ENCODE results near the gene DNM3.

DNM3 gene

DNA sequence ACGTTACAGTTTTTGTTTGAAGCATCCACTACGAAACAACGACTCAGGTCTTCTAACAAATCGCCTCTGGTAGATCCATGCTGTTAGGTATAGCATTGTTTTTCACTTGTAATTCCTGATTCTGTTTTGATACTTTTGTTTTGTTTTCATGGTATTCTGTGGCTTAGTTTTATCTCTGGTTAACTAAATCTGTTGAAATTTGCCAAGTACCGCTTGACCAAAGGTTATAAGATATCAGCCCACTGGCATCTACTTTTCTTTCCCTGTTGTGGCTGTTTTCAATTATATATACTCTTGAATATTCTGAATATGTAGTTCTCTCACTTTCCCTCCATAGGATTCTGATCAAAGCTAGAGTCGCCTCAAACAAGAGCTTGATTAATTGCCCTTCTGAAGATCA, 304.4 kb downstream of the DNM3 start:
- no peak for DNase-seq

DNA sequence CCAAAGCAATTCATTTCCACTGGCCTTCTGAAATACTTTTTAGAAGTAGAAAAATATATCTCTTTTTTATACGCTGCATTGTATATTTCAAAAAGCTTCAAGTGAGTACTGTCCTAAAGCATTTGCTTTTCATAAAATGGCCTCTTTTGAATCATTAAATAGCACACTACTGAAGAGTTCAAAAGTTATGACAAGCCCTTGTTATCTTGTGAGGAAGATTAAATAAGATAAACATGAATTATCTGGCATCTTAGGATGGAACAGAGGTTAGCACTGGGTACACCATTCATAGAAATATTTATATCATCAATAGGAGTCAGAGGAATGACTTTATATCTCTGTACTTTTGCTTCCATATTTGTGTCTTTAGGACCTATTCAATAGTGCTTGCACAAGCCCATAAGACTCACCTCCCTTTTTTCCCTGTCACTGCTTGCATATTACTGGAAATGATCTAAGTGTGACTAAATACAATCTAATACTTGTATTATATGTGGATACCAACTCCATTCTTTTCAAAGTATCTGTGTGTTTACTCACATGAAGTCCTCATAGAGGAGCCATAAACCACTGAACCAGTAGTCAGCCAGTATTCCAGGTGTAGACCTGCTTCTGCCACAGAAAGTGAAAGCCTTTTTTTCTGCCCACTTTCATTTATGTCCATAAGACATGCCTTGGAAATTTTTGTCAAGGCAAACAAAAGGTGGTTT, 305.0 kb downstream of the DNM3 start:
- no peak for DNase-seq

DNA sequence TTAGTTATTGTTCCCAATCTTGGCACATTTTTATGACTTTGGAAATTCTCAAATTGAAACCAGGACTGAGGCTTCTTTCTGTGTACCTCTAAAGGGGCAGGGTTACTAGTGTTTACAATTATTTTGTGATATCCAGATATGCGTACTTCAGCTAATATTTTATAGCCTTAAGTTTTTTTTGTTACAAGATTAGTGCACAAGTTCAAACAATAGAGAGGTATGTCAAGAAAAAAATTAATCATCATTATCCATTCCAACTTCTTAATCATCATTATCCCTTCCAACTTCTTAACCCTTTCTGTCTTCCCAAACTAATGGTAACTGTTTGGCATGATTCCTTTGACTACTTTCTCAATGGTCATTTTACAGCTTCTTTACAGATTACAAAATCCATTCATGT, 306.2 kb downstream of the DNM3 start:
- no peak for DNase-seq

DNA sequence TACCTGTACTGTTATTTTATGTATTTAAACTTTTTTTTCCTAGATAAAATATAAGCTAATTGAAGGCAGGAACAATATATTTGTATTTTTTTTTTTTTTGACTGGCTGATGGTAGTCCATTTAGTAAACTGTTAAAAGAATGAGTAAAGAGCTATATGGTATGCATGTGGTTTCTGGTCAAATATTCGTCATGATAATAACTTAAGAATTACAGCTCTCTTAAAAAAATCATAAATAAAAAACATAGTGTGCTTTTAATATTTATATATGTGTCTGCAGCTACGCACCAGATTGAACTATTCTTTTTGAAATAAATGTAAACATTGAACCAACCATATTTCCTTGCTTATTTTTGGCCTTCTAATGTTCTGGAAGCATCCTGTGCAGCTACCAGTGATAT, 306.9 kb downstream of the DNM3 start:
- DNase-seq: no peak

DNA sequence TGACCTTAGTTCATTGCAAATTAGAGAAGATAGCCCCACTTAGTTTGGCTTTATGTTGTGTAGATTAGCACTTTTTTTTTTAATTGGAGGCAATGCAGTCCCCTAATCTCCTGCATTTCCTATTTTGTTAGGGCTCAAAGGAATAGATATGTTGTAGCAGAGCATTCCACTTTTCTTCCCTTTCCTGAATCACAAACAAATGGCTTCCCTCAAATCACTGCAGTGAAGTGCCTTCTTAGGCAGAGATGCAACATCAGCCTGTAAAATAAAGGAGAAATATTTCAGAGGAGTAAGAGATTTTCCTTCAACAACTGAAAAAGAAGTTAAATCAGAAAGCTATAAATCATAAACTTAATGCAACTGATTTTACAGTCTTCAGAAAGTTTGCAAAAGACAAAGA, 307.4 kb downstream of the DNM3 start:
- DNase-seq: no peak

DNA sequence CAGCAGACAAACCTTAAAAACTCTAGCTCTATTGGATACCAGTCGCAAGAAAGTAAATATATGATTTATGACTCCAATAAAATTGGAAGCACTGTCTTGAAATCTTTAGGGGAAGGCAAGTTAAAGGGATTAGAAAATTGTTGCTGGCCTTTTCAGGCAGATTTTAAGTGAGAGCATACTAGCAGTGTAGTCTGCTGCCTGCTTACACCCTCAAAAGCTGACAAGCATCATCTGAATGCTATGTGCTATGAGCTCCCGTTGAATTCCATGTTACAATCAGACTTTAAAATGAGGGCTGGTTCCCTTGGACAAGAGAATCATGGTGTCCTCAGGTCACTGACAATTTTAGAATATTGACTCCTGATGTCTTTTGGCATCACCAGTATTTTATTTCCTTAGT, 308.0 kb downstream of the DNM3 start:
- DNase-seq: no peak

DNA sequence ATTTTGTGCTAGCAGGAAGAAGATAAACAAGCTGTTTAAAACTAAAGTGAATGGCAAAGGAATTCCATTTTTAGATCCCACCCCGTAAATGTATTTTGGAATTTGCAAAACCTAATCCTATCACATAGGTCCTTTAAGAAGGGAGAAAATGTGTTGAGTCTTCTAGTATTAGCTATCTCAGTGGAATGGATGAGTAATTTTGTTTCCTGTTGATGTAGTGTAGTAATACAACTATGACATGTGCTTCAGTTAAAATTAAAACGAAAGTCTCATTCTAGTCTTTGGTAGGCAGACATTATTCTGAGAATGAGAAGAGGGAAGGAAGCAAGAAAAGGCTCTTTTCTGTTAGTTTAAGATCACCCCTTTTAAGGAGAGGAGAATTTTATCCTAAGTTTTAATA, 313.3 kb downstream of the DNM3 start:
- DNase-seq: no peak

DNA sequence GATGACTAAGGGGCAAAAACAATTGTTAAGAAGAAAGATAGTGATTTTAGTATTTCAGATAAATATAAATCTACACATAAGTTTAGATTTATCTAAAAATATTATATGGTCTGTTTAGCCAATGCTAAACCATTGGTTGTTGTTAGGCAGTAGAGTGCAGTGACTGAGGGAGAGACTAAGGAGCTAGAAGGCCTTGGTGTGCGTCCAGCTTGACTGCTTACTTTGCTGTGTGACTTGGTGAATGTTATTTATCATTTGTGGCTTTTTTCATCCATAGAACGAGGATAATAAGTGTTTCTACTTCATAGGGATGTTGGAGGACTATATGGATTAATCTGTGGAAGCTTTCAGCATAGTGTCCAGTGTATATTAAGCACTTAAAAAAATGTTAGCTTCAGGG, 314.5 kb downstream of the DNM3 start:
- no peak for DNase-seq

DNA sequence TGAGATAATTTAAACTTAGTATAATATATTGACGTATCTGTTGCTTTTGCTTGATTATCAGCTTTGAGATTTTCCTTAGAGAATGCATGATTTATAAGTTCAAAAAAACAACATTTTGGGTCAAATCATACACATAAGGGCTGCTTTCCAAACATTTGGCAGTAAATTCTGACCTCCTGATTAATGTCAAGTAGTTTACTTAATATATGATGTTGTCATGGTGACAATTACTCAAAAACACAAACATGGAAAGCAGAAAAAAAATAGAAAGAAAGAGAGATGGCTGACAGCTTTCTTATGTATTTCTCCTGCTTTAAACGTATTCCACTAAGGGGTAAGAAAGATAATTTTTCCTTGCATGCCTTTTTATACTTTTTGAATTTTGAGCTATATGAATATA, 320.9 kb downstream of the DNM3 start:
- DNase-seq: no peak

DNA sequence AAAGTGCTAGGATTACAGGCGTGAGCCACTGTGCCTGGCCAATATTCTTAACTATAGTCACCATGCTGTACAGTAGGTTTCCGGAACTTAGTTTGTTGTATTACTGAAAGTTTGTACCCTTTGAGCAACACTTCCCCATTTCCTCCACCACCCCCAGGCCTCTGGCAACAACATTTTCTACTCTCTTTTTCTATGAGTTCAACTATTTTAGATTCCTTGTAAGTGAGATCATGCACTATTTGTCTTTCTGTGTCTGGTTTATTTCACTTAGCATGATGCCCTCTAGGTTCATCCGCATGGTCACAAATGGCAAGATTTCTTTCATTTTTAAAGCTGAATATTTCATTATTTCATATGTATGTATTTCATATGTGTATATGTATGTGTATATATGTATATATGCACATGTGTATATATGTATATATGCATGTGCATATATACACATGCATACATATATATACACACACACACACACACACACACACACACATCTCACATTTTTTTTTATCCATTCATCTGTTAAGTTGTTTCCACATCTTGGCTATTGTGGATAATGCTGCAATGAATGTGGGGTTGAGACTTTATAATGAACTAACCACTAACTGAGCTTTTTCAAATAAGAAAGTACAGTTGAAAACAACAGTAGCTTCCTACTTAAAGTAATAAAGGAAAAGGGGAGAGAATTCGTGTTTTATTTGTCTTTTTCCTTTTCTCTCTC, 322.4 kb downstream of the DNM3 start:
- no peak for DNase-seq

DNA sequence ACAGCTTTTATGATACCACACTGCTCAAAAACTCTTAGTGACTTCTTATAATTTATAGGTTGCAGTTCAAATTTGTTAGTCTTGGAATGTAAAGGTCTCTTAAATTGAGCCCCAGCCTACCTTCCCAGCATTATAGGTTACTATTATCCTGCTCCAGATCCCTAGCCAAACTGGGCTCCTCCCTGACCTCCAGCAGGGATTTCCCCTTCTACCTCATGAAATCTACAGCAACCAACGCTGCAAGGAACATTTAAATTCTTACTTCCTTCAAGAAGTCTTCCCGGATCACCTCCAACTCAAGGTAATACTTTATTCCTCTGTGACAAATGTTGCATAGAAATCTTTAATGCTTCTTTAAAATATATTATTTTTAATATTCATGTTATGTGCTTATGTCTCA, 324.1 kb downstream of the DNM3 start:
- DNase-seq: no peak

DNA sequence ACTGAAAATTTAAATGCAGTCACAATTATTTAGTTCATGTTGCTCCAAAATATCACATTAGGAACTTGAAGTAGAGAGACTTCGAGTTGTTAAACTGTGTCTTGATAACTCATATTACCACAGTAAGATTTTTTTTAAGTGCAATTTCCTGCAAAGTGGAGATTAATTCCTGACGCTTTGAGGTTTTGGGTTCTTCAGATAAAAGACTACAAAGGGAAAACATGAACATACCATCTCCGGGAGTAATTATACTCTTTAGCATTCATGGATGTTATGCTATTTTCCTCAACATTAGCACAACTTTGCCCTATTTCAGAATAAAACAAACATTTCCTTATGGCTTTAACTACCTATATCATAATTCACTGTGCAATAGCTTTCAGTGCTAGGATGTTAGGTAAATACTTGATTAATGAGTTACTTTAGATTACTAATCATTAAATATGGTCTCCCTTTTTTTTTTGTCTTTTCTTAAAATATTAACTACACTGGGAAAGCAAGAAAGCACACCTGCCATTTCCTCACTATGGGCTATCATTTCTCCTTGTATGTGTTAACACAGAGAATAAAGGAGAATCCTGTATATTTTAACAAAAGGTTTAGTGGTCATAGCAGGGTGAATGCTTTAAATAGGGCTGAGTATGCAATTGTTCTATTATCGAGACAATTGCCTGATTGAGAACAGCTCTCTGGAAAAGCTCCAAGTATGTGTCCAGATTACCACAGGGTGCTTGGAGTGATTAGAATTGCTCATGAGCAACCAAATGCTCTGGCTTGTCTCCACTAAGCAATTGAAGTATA, 326.7 kb downstream of the DNM3 start:
- DNase-seq: no peak

DNA sequence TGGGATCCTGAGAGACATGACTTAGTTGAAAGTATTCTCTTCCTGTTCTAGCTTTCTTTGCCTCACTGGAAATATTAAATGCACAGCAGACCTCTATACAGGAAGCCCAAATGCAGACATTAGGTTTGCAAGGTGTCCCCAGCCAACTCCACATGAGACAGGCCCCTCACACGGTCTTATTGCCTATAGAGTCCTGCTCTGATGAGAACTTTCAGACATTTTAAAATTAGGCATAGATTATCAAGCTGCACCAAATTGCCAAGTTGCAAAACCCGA, 327.2 kb downstream of the DNM3 start:
- DNase-seq: no peak

DNA sequence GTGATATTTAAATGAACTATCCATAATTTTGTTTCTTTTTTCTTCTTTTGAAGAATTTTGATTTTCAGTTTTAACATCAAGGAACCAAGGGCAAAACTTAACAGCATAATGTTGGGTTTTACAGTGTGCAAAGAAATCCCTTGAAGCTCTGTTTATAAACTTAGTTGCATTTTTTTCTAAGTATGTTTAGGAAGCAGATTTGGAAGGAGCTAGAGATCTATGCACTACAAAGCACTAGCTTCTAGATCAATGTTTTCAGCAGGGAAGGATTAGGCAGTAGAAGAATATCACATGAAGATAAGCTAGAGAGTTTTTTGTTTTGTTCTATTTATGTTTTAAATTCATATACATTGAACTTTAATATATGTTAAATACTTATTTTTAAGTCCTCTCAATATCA, 328.5 kb downstream of the DNM3 start:
- DNase-seq: no peak

DNA sequence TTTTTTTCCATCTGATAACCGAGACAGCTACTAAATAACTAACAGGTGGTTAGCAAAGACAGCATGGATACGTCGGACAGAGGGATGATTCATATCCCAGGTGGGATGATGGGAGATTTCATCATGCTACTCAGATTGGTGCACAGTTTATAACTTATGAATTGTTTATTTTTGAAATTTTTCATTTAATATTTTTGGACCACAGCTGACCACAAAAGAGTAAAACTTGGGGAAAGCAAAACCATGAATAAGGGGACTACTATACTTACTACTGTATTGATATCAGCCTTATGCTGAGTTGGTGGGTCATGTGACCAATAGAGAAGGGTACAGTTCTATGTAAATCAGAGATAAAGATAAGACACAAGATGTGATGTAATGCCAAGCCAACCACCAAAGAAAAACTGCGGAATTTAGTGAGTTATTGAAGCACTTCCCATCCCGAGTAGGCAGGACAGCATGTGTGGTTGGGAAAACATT, 331.1 kb downstream of the DNM3 start:
- DNase-seq: no peak

DNA sequence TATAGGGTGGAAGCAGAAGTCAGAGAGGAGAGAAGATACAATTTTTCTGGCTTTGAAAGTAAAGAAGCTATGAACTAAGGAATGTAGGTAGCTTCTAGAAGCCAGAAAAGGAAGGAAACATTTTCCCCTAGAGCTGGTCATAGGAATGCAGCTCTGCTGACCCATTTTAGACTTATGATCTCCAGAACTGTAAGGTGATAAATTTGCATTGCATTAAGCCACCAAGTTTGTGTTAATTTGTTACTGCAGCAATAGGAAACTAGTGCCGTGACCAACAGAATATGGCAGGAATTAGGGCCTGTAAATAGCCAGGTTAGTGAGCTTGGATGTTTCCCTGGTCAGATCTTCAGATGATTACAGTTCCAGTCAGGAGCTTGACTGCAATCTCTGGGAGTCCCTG, 334.9 kb downstream of the DNM3 start:
- DNase-seq: no peak

DNA sequence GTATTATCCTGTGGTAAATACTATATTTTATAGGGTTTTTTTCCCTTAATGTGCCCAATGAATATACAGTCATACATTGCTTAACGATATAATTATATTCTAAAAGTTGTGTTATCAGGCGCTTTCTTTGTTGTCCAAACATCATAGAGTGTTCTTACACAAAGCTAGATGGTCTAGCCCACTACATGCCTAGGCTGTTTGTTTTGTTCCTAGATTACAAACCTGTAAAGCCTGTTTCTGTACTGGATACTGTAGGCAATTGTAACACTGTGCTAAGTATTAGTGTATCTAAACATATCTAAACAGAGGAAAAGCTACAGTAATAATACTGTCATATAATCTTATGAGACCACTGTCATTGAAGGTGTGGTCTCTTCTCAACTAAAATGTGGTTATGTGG, 336.6 kb downstream of the DNM3 start:
- DNase-seq: no peak

DNA sequence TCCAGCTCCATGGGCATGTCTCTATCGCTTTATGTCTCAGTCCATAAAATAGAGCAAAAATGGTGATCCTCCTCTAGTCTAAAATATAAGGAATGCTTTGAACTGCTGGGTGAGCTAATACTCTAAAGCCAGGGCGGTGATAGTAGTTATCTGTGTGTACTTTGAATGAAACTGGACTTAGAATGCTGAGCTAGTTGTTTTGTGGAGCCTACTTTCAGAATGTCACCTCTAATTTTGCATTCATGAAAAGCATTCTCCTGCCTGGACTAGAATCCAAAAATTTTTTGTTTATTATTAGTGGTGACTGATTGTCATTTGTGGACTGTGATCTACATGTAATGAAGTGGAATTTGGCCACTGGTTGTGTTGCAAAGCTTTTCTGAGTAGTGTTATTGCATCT, 337.6 kb downstream of the DNM3 start:
- no peak for DNase-seq

DNA sequence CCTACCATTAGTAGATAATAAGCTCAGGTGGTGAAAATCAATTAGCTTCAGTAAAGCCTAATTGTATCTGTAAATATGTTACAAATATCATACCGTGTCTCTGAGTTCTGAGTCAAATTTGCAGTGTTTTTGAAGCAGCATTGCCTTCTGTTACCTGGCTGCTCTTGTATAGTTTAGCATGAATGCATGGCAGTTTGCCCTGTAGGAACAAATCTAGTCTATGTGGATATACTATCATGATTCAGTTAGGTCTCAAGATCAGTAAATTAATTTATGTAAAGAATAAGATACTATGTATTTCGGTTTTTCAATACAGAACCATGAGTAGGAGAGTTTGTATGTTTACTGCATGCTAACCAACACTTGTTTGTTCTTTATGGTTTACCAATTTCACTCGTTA, 338.6 kb downstream of the DNM3 start:
- DNase-seq: no peak

DNA sequence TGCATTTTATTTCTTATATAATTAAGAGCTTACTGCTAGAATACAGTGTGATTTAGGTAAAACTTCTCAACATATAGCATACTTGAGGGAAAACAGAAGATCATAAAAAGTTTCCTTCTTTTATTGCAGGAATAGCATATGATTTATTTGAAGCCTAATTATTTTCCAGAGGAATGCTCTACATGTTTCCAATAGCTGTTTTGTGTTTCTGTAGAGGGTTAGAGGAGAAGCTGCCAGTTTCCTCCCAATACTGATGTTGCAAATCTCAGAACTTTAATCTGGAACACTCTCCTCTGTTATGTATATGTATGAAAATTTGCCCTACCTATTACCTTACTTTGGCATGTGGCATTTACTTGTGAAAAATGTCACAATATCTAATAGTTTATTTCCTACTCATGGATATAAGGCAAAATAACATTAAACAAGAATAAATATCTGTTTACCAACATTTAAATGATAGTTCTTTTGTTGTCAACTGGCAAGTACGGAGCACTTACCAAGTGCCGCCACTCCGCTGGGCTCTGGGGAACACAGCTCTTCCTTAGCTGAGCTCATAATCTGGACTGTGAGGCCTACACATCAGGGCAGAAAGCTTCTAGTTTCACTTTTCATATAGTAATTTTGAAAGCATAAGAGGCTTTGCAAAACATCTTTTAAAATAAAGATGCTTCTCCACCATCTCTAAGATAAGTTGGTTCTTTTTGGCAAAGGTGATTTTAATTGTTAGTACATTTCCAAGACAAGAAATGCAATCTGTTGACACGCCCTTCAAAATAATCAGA, 339.4 kb downstream of the DNM3 start:
- no peak for DNase-seq

DNA sequence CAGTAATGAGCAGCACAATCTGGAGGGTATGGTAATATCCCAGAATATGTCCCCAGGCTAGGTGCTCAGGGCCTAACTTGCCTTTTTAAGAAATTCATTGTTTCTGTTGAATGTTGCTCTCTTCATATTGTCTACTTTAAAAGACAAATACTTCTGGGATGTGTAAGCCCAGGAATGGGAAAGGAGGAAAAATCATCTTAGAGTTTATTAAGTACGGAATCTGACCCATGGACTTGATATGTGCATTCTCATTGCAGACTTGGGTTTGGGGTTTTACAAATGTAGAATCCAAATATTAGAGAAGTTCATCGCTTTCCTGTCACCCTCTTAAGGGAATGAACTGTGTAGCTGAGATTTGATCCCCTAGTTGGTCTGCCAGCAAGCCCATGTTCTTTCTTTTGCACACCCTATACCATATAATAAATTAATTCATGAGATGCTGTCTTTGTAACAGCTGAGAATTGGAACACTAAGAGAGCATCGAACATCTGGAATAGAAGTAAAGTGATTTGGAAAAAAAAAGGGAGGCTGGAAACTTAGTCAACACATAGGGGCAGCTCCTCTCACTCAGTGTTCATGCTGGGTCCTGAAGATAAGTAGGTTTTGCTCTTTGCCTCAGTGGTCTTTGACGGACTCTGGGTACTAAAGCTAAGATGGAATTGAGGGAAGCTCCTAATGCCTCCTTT, 343.4 kb downstream of the DNM3 start:
- no peak for DNase-seq

DNA sequence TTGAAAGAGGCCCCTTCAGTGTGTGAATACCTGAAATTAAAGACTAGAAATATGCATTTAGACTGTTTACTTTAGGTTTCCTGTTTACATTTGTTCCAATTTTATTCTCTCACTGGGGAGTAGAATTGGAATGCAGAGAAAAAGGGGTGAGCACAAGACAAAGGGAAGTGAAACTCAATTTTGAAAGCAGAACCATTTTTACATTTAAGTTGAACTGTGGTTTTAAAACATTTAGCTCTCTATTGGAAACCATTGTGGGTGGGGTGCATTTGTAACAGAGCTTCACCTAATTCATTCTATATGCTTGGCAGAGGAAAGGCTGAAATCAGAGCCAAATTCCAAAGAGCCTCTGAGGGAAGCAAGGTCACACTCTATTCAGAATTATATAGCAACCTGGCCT, 343.9 kb downstream of the DNM3 start:
- DNase-seq: no peak

DNA sequence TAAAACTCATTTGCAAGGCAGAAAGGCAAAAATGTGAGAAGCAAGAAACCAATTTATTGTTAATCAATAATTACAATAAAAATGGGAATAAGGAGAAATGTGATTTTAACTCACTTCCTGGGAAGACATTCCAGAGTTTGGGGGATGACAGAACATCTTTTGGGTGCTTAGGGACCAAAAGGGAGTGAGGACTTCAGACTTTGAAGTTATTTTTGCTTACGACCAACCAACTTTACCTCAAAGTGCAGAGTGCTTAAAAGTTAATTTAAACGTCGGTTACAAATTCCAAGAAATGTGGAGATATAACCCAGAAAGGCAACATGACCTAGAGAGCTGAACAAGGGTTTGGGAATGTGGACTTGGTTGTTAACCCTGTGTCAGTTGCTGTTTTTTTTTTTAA, 344.7 kb downstream of the DNM3 start:
- no peak for DNase-seq

Data from SHP77 treated with DMSO at 0.1 percent for 48 hours (cell line).